Smooth muscle cell (in vitro differentiated cells): ENCODE results near the gene SNED1. TPM values are rescaled to one million over a fixed set of nuclear protein-coding genes. Genes with fewer than 3 reads are reported as not detected.

ENCODE experiments used
- DNase-seq: peaks from one replicate; lab custom pipeline; 2025; ENCODE audit not compliant: unreplicated experiment; lab: John Stamatoyannopoulos, UW
- H2AFZ ChIP-seq: fragments of 200-600 bp; sonication (generic); 2 replicates; pipeline ENCODE4 v1.6.0; 2016; ENCODE audit warnings: antibody characterized with exemption, low read depth, mild to moderate bottlenecking
- H3F3A ChIP-seq: fragments of 200-600 bp; sonication (generic); 2 replicates; pipeline ENCODE4 v1.6.0; 2017; ENCODE audit warnings: antibody characterized with exemption, low read depth
- H3K27ac ChIP-seq: fragments of 200-600 bp; sonication (generic); 2 replicates; pipeline ENCODE4 v1.5.1; 2016; ENCODE audit warnings: low read depth, mild to moderate bottlenecking
- H3K27me3 ChIP-seq: fragments of 200-600 bp; sonication (generic); 2 replicates; pipeline ENCODE4 v1.6.1; 2016; ENCODE audit warnings: low read depth, mild to moderate bottlenecking
- H3K36me3 ChIP-seq: fragments of 200-600 bp; sonication (generic); 2 replicates; pipeline ENCODE4 v1.5.1; 2016; ENCODE audit warnings: low read depth
- H3K4me1 ChIP-seq: fragments of 200-600 bp; sonication (generic); 2 replicates; pipeline ENCODE4 v1.5.1; 2016; ENCODE audit warnings: low read depth
- H3K4me2 ChIP-seq: fragments of 200-600 bp; sonication (generic); 2 replicates; pipeline ENCODE4 v1.6.0; 2016; ENCODE audit warnings: mild to moderate bottlenecking
- H3K4me3 ChIP-seq: fragments of 200-600 bp; sonication (generic); 2 replicates; pipeline ENCODE4 v1.5.1; 2016; ENCODE audit warnings: mild to moderate bottlenecking
- H3K79me2 ChIP-seq: fragments of 200-600 bp; sonication (generic); 2 replicates; pipeline ENCODE4 v1.6.0; 2016; ENCODE audit warnings: low read depth, mild to moderate bottlenecking
- H3K9ac ChIP-seq: fragments of 200-600 bp; sonication (generic); 2 replicates; pipeline ENCODE4 v1.6.0; 2016; ENCODE audit warnings: low read depth
- H3K9me3 ChIP-seq: fragments of 200-600 bp; sonication (generic); replicated peaks from 2 replicates; pipeline ENCODE4 v1.5.1; 2016; ENCODE audit warnings: low read depth
- H4K20me1 ChIP-seq: fragments of 200-600 bp; sonication (generic); 2 replicates; pipeline ENCODE4 v1.6.0; 2016; ENCODE audit warnings: low read depth
- CTCF ChIP-seq: fragments of 200-600 bp; sonication (generic); IDR thresholded peaks from 2 replicates; pipeline ENCODE4 v1.5.1; 2017; ENCODE audit warnings: borderline replicate concordance, mild to moderate bottlenecking, antibody characterized with exemption; ENCODE audit not compliant: insufficient read depth, poor library complexity, severe bottlenecking
- WGBS: methylation state at CpG from one replicate; pipeline ENCODE4 v1.1.7; 2016; ENCODE audit warnings: low lambda C conversion rate; 5-methylcytosine and 5-hydroxymethylcytosine counted together
- polyA plus RNA-seq: library from polyadenylated mRNA; unstranded; fragments of >200 nt; fragmentation: Nextera tagmentation; extraction: Ambion mirVana; gene quantifications from 2 replicates; pipeline ENCODE4 v1.2.1, GENCODE V29; 2016
- total RNA-seq: library from RNA; depleted of rRNA; stranded (reverse); fragments of >200 nt; gene quantifications from 2 replicates; pipeline ENCODE4 v1.2.3, GENCODE V29; 2014

SNED1 gene
- total and polyA plus RNA-seq, 2 experiments from 2014 or later = 0.36 to 3.0 TPM

- no peak for TF ChIP-seq CTCF
Measured at GRCh38 chr2:240987588-240987987, 10.8 kb upstream of the SNED1 start.

GRCh38 chr2:240988146-240988545 is 10.3 kb upstream of the SNED1 start:
- Histone ChIP-seq H4K20me1 (no peaks in the 10 kb centered on the region), H3K36me3 (no peaks in the 10 kb centered on the region), H3K27me3 (peaks cover 11% of the 10 kb centered on the region), H3K9me3 (no peaks in the 10 kb centered on the region), H3K4me3 (no peak overlapping the region), H3K27ac (no peak overlapping the region), H2AFZ (no peak overlapping the region), H3K79me2 (no peaks in the 10 kb centered on the region), H3K9ac (no peak overlapping the region), H3F3A (no peaks in the 10 kb centered on the region), H3K4me1 (no peaks in the 10 kb centered on the region), H3K4me2 (no peak overlapping the region)
- no peak for TF ChIP-seq CTCF
- WGBS = 91% methylated on average over 3 of the region's 3 CpGs
- no peak for DNase-seq

More at GRCh38 chr2:240987588-240987987, 10.8 kb upstream of the SNED1 start:
- Histone ChIP-seq H2AFZ (no peak overlapping the region), H3K27me3 (peaks cover 17% of the 10 kb centered on the region), H3K4me1 (no peaks in the 10 kb centered on the region), H3F3A (no peaks in the 10 kb centered on the region), H3K9me3 (no peaks in the 10 kb centered on the region), H3K79me2 (no peaks in the 10 kb centered on the region), H3K9ac (no peak overlapping the region), H3K4me2 (no peak overlapping the region), H3K4me3 (no peak overlapping the region), H4K20me1 (no peaks in the 10 kb centered on the region), H3K36me3 (no peaks in the 10 kb centered on the region), H3K27ac (no peak overlapping the region)
- WGBS = 94% methylated on average over 6 of the region's 6 CpGs
- DNase-seq = no peak

GRCh38 chr2:240988571-240989271 is 9.7 kb upstream of the SNED1 start:
- H3K27me3 ChIP-seq = peaks cover 5% of the 10 kb centered on the region
- no peak overlapping the region for H3K4me3 ChIP-seq
- H4K20me1 ChIP-seq = no peaks in the 10 kb centered on the region
- no peaks in the 10 kb centered on the region for H3K4me1 ChIP-seq
- no peak overlapping the region for H2AFZ ChIP-seq
- no peaks in the 10 kb centered on the region for H3F3A ChIP-seq
- TF ChIP-seq CTCF = no peak
- no peaks in the 10 kb centered on the region for H3K79me2 ChIP-seq
- no peaks in the 10 kb centered on the region for H3K9me3 ChIP-seq
- WGBS = 95% methylated on average over 6 of the region's 6 CpGs
- no peak overlapping the region for H3K9ac ChIP-seq
- no peak overlapping the region for H3K27ac ChIP-seq
- no peak for DNase-seq
- H3K36me3 ChIP-seq = no peaks in the 10 kb centered on the region
- H3K4me2 ChIP-seq = no peak overlapping the region
